K562 (cell line): ENCODE results near the gene MGP. TPM values are rescaled to one million over a fixed set of nuclear protein-coding genes. Genes with fewer than 3 reads are reported as not detected.

Experiments used
- ATAC-seq: fragments of 200-7000 bp; cut with Tn5 transposase; 3 replicates; pipeline ENCODE4 v1.9.1; 2020; ENCODE audit warnings: moderate library complexity
- BruUV-seq: library from RNA; stranded (reverse); fragments of 400-500 nt; replicated peaks from 2 replicates; lab custom pipeline; 2021; lab: Mats Ljungman, UMichigan
- CTCF ChIA-PET: fragments of 300-600 bp; formaldehyde crosslinking; extraction: SDS; loops from one replicate; lab custom pipeline; 2021; ENCODE audit warnings: low intra/inter-chr PET ratio; lab: Yijun Ruan, JAX
- POLR2A ChIA-PET: fragments of 300-600, 350-650 bp; sonication (Branson Sonifier 250); formaldehyde crosslinking; extraction: SDS; loops from one replicate; lab custom pipeline; 2021; ENCODE audit warnings: antibody characterized with exemption, inconsistent platforms; lab: Yijun Ruan, JAX
- DNase-seq, 4 experiments: peaks; one replicate each; pipeline versions ENCODE4 v3.0.0 to v3.0.0-alpha.2; 2011 to 2018; ENCODE audit warnings: low spot score in 3 of 4, mixed read lengths in 3 of 4; ENCODE audit errors: extremely low read depth in 1 of 4
- FAIRE-seq: peaks from 2 replicates; lab custom pipeline; 2011; peaks lifted over from hg19 to GRCh38; lab: Jason Lieb, UNC
- H2AFZ ChIP-seq: 2 replicates; pipeline ENCODE4 v1.6.0; 2011; ENCODE audit warnings: low read depth, low read length, control low read depth, inconsistent platforms
- H3K27ac ChIP-seq: fragments of 200-600 bp; 3 replicates; pipeline ENCODE4 v1.8.0; 2011; ENCODE audit warnings: low read depth, mild to moderate bottlenecking, control low read depth, inconsistent platforms, low read length, moderate library complexity, mixed read lengths; ENCODE audit errors: extremely low read depth
- H3K27me3 ChIP-seq, 2 experiments: fragments of 300-600 bp in 1 of 2; 2 replicates in 1 of 2; 3 replicates in 1 of 2; pipeline versions ENCODE4 v1.6.0 to v1.8.0; 2011; ENCODE audit warnings: inconsistent platforms in 2 of 2, low read length in 2 of 2, mild to moderate bottlenecking in 1 of 2, mixed read lengths in 1 of 2, moderate library complexity in 1 of 2; ENCODE audit not compliant: control insufficient read depth in 2 of 2, insufficient read depth in 2 of 2
- H3K36me3 ChIP-seq: fragments of 300-600 bp; 3 replicates; pipeline ENCODE4 v1.8.0; 2011; ENCODE audit warnings: mild to moderate bottlenecking, low read length, inconsistent platforms; ENCODE audit not compliant: control insufficient read depth, insufficient read depth
- H3K4me1 ChIP-seq, 2 experiments: fragments of 200-600 bp in 1 of 2; replicated peaks in 1 of 2; 2 replicates in 1 of 2; 3 replicates in 1 of 2; pipeline versions ENCODE4 v1.5.1 to v1.8.0; 2011; ENCODE audit warnings: inconsistent platforms in 2 of 2, low read length in 2 of 2, mild to moderate bottlenecking in 1 of 2, mixed read lengths in 1 of 2, moderate library complexity in 1 of 2; ENCODE audit not compliant: control insufficient read depth in 2 of 2, insufficient read depth in 2 of 2
- H3K4me2 ChIP-seq: 2 replicates; pipeline ENCODE4 v1.6.1; 2011; ENCODE audit warnings: low read length, control low read depth, inconsistent platforms, mixed read lengths; ENCODE audit not compliant: insufficient read depth
- H3K4me3 ChIP-seq: fragments of 200-600 bp; sonication (generic), shearing (Covaris generic); 2 replicates; pipeline ENCODE4 v1.5.1; 2016; ENCODE audit warnings: control low read depth, inconsistent platforms
- H3K79me2 ChIP-seq: fragments of 200-600 bp; 3 replicates; pipeline ENCODE4 v1.8.0; 2011; ENCODE audit warnings: low read length, inconsistent platforms; ENCODE audit not compliant: control insufficient read depth, insufficient read depth
- H3K9ac ChIP-seq, 2 experiments: 2 replicates each; pipeline versions ENCODE4 v1.6.0 to v1.6.1; 2011; ENCODE audit warnings: low read depth in 2 of 2, low read length in 2 of 2, control low read depth in 1 of 2, inconsistent platforms in 1 of 2, mild to moderate bottlenecking in 1 of 2, mixed read lengths in 1 of 2; ENCODE audit not compliant: insufficient read depth in 1 of 2
- H3K9me1 ChIP-seq: one replicate; pipeline ENCODE4 v1.6.0; 2011; ENCODE audit warnings: inconsistent platforms, mild to moderate bottlenecking, low read length, moderate library complexity; ENCODE audit not compliant: control insufficient read depth, insufficient read depth
- H3K9me3 ChIP-seq: replicated peaks from 2 replicates; pipeline ENCODE4 v1.5.1; 2011; ENCODE audit warnings: low read depth, low read length, inconsistent platforms; ENCODE audit not compliant: control insufficient read depth, insufficient read depth
- H4K20me1 ChIP-seq: replicated peaks from 2 replicates; pipeline ENCODE4 v1.6.1; 2011; ENCODE audit warnings: low read length, inconsistent platforms, mixed read lengths; ENCODE audit not compliant: control insufficient read depth, insufficient read depth
- ARNT ChIP-seq, 2 experiments: fragments of 450-650 bp; IDR thresholded peaks; 2 replicates each; pipeline ENCODE4 v1.6.1; 2016; ENCODE audit warnings: mild to moderate bottlenecking in 1 of 2
- LEF1 ChIP-seq: fragments of 450-650 bp; IDR thresholded peaks from 2 replicates; pipeline ENCODE4 v1.6.1; 2016; ENCODE audit warnings: mild to moderate bottlenecking
- RAD21 ChIP-seq, 2 experiments: fragments of 250-450 bp in 1 of 2; fragments of 450-650 bp in 1 of 2; sonication (Bioruptor Pico) in 1 of 2; formaldehyde crosslinking in 1 of 2; IDR thresholded peaks in 1 of 2; conservative IDR thresholded peaks in 1 of 2; 2 replicates each; pipeline versions ENCODE4 v1.4.0 to v1.8.0; 2020 to 2022; ENCODE audit warnings: mild to moderate bottlenecking in 2 of 2, moderate library complexity in 1 of 2
- ZNF512 ChIP-seq: IDR thresholded peaks from 2 replicates; pipeline ENCODE4 v1.6.1; 2016; ENCODE audit warnings: missing genetic modification characterization, missing compliant biosample characterization
- WGBS: fragments of 100-300 bp; shearing (Covaris generic); methylation state at CpG from one replicate; pipeline ENCODE4 v1.1.6; 2016; ENCODE audit warnings: low coverage, mixed read lengths; ENCODE audit not compliant: insufficient coverage; ENCODE audit errors: missing lambda C conversion rate; 5-methylcytosine and 5-hydroxymethylcytosine counted together
- in situ Hi-C: fragments of 300-500 bp; cut with MboI; formaldehyde crosslinking; loops from 4 replicates; pipeline ENCODE4 v1.15.0; 2018; ENCODE audit warnings: inconsistent platforms, mixed read lengths
- intact Hi-C: fragments of 100-400 bp; cut with micrococcal nuclease; formaldehyde crosslinking; loops from 2 replicates; pipeline ENCODE4 v1.14.2; 2022
- polyA plus RNA-seq, 8 experiments: library from polyadenylated mRNA; depleted of rRNA in 4 of 8; stranded (reverse) in 5 of 8; unstranded in 3 of 8; fragments of >200 nt; fragmentation: Nextera tagmentation in 2 of 8; fragmentation: Illumina TruSeq in 1 of 8; extraction: Ambion mirVana in 2 of 8; extraction: Trizol in 1 of 8; gene quantifications; 2 replicates each; pipeline versions ENCODE4 v1.2.1 to v1.2.3, GENCODE V29; 2011 to 2014; ENCODE audit warnings: inconsistent platforms in 1 of 8, missing spikeins in 1 of 8
- total RNA-seq, 7 experiments: library from RNA; depleted of rRNA in 6 of 7; stranded (reverse); fragments of >200 nt in 6 of 7; fragmentation: Illumina TruSeq in 2 of 7; extraction: Trizol in 2 of 7; gene quantifications; 2 replicates each; pipeline versions ENCODE4 v1.2.1 to v1.2.3, GENCODE V29; 2011 to 2021; ENCODE audit warnings: low replicate concordance in 1 of 7
- TF ChIP-seq, protein P1 (sequence below): fragments of 250-450 bp; sonication (Bioruptor Pico); IDR thresholded peaks from 2 replicates; pipeline ENCODE4 v1.5.1; 2021; ENCODE audit warnings: mild to moderate bottlenecking

The MGP gene
- total and polyA plus RNA-seq, 9 of the 15 experiments (the other 6 are each of a cell fraction or from before 2014, with no cell fraction given) = 1.2 TPM; not detected in 8

GRCh38 chr12:14846876-14847580 lies 38.6 kb downstream of the MGP start (continued):
- no peak for TF ChIP-seq ZNF512
- no peak for TF ChIP-seq LEF1

- Histone ChIP-seq H3K9me1 (no peaks in the 10 kb centered on the region), H4K20me1 (no peaks in the 10 kb centered on the region), H3K27ac (no peak overlapping the region), H3K36me3 (no peaks in the 10 kb centered on the region), H3K4me2 (no peak overlapping the region), H3K4me1 (peaks cover 0 to 10% of the 10 kb centered on the region in 2 experiments; a peak in 2 of 5 replicates), H3K9ac (no peak overlapping the region), H3K4me3 (no peak overlapping the region), H3K9me3 (no peaks in the 10 kb centered on the region), H3K79me2 (no peaks in the 10 kb centered on the region), H3K27me3 (no peaks in the 10 kb centered on the region), H2AFZ (no peak overlapping the region)
- FAIRE-seq (no peak), ATAC-seq (no peak), DNase-seq (no peak)
- intact Hi-C loops (loop anchor here (5.0 to 10.0 kb wide), 2 partner anchors 46 to 79 kb away; no protein-coding TSS in a partner anchor), in situ Hi-C loops (loop anchor here (10.0 kb wide), 1 partner anchor 149 kb away; no protein-coding TSS in a partner anchor)
- no TSS peak for BruUV-seq
- POLR2A ChIA-PET = no interaction called here
- CTCF ChIA-PET = interaction anchor here (1.9 kb wide), 1 partner anchor 149 kb away, joined by 15 read pairs; no protein-coding TSS in a partner anchor
- 18% methylated on average over 3 of the region's 3 CpGs for WGBS
- TF ChIP-seq RAD21 (CRISPR knock-in tag; conservative IDR thresholded peaks at IDR 0.05 in 1 of 2, IDR thresholded peaks at IDR 0.05 in 1 of 2) (peak in 1 of 2 experiments; percentile 27; a peak in 1 of 4 replicates), ARNT (IDR thresholded peaks at IDR 0.05) (peak in 1 of 2 experiments; percentile 92; a peak in 2 of 4 replicates)
- TF ChIP-seq, protein P1, sequence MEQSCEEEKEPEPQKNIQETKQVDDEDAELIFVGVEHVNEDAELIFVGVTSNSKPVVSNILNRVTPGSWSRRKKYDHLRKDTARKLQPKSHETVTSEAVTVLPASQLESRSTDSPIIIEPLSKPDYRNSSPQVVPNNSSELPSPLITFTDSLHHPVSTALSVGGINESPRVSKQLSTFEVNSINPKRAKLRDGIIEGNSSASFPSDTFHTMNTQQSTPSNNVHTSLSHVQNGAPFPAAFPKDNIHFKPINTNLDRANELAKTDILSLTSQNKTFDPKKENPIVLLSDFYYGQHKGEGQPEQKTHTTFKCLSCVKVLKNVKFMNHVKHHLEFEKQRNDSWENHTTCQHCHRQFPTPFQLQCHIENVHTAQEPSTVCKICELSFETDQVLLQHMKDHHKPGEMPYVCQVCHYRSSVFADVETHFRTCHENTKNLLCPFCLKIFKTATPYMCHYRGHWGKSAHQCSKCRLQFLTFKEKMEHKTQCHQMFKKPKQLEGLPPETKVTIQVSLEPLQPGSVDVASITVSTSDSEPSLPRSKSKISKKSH (CRISPR knock-in tag) = no peak
These were observed 39.5 kb downstream of the MGP start for GRCh38 chr12:14846042-14846587.
